Sigmoid colon (tissue), 7 donors: Measurements from ENCODE around the gene MEOX2. TPM values are rescaled to one million over a fixed set of nuclear protein-coding genes. Genes with fewer than 3 reads are reported as not detected.
A peak's percentile ranks its signal among the peaks of the same experiment; 100 is the strongest.

Source experiments
- DNase-seq: peaks from one replicate; pipeline ENCODE4 v3.0.0-alpha.2; 2019
- H3K27ac ChIP-seq, 4 donors: fragments of 200-600 bp; sonication (generic); one replicate each; pipeline ENCODE4 v1.5.1; 2016 to 2019; ENCODE audit warnings: mild to moderate bottlenecking in 1 of 4
- H3K27me3 ChIP-seq, 3 donors: fragments of 200-600 bp; sonication (generic); one replicate each; pipeline ENCODE4 v1.5.1; 2019; ENCODE audit warnings: mild to moderate bottlenecking in 1 of 3
- H3K36me3 ChIP-seq, 4 donors: fragments of 200-600 bp; sonication (generic); one replicate each; pipeline ENCODE4 v1.5.1; 2016 to 2019
- H3K4me1 ChIP-seq, 4 donors: fragments of 200-600 bp; sonication (generic); one replicate each; pipeline ENCODE4 v1.5.1; 2017 to 2019
- H3K4me3 ChIP-seq, 4 donors: fragments of 200-600 bp; sonication (generic); one replicate each; pipeline ENCODE4 v1.5.1; 2017 to 2019; ENCODE audit warnings: mild to moderate bottlenecking in 2 of 4, moderate library complexity in 1 of 4
- H3K9me3 ChIP-seq, 4 donors: fragments of 200-600 bp in 3 of 4; sonication (generic) in 3 of 4; one replicate each; pipeline versions ENCODE4 v1.5.1 to v1.6.1; 2013 to 2019
- CTCF ChIP-seq, 4 experiments: fragments of 450-650 bp in 3 of 4; fragments of 200-600 bp in 1 of 4; IDR thresholded peaks; one replicate each; pipeline ENCODE4 v1.5.1; 2016 to 2019; ENCODE audit warnings: antibody characterized with exemption in 4 of 4, mild to moderate bottlenecking in 3 of 4, moderate library complexity in 2 of 4
- EP300 ChIP-seq, 4 donors: sonication (generic); formaldehyde crosslinking; IDR thresholded peaks; one replicate each; pipeline ENCODE4 v1.6.1; 2017; ENCODE audit warnings: antibody characterized with exemption in 4 of 4
- POLR2A ChIP-seq, 2 donors: fragments of 450-650 bp; IDR thresholded peaks; one replicate each; pipeline ENCODE4 v1.6.1; 2016; ENCODE audit warnings: antibody characterized with exemption in 2 of 2, mild to moderate bottlenecking in 2 of 2, moderate library complexity in 2 of 2
- POLR2AphosphoS5 ChIP-seq, 4 donors: sonication (generic); formaldehyde crosslinking; IDR thresholded peaks; one replicate each; pipeline ENCODE4 v1.6.1; 2017; ENCODE audit warnings: antibody characterized with exemption in 4 of 4
- WGBS, 2 donors: extraction: QIAGEN DNeasy Blood & Tissue Kit; methylation state at CpG; one replicate each; pipeline ENCODE4 v1.1.7; 2013; 5-methylcytosine and 5-hydroxymethylcytosine counted together
- intact Hi-C: fragments of 100-400 bp; cut with DNase I; formaldehyde crosslinking; loops from one replicate; pipeline ENCODE4 v1.15.1; 2023
- polyA plus RNA-seq, 3 donors: library from polyadenylated mRNA; stranded (reverse); fragments of 200-250 nt; gene quantifications; one replicate each; pipeline ENCODE4 v1.2.3, GENCODE V29; 2013
- total RNA-seq, 4 donors: library from RNA; depleted of rRNA; stranded (reverse); fragments of >200 nt; gene quantifications; one replicate each; pipeline ENCODE4 v1.1.0, GENCODE V29; 2016
- donor health status: healthy with polysubstance abuse.
- donor health status: Bipolar disorder and iron deficiency.
- donor health status: healthy.

Gene MEOX2
- total RNA-seq = 1 to 10 TPM; 1.6 to 9.7 (median 6.7) TPM
- 1 to 10 TPM in 1 of 3 donors, under 1 TPM in 2; 0.23 to 1.1 (median 0.60) TPM for polyA plus RNA-seq

DNA sequence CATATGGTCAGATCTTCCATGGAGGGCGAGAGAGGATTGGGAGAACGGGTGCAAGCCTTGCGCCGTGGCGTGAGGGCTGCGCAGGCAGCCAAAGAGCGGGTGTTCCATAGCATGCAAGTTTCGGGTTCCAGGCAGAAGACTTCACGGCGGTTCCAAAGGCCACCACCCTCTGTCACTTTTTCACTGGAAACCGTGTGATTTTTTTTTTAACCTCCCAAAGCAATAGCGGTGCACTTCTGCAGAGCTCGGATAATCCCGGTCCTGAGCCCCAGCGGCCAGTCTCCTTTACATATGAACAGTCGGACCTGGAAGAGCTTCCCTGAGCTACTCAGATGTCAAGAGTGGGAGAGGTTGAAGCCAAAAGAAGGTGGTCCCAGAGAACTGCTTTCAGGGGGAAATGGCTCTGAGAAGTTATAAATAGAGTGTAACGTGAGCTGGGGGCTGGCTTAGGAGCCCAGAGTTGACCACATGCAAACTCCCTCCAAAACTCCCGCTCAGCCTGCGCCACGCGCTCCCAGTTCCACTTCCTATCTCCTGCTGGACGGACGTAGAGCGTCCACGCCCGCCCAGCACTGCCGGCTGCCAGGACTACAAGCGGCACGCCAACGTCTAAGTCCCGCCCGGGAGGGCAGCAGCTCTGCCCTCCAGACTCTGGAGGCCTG is at the start of gene MEOX2:
TSS of gene MEOX2 (minus strand) at position 389 of the 662 bp plus-strand sequence. CDS start at position 108, 281 bp downstream.
- intact Hi-C loops = loop anchor here (10.0 kb wide), 1 partner anchor 132 kb away; no protein-coding TSS in a partner anchor
- H3K4me1 ChIP-seq = peaks cover 0 to 27% (median 25%) of the 10 kb centered on the region in 4 donors
- 2 to 3% methylated on average over 32 of the region's 32 CpGs for WGBS, 2 donors
- peak within 1 kb of the TSS; percentile 43 to 53 (median 52) for H3K4me3 ChIP-seq
- H3K27me3 ChIP-seq = peaks cover 17 to 69% (median 39%) of the 10 kb centered on the region in 3 donors
- peak within 1 kb of the TSS; percentile 65 to 86 (median 76) for H3K27ac ChIP-seq
- DNase-seq = peak; percentile 90
- TF ChIP-seq POLR2AphosphoS5 (IDR thresholded peaks at IDR 0.05) (peak; percentile 75 to 88 (median 82)), EP300 (IDR thresholded peaks at IDR 0.05) (no peak), POLR2A (IDR thresholded peaks at IDR 0.05) (no peak), CTCF (IDR thresholded peaks at IDR 0.05) (no peak)
- no peaks in the 10 kb centered on the region for H3K36me3 ChIP-seq
- no peaks in the 10 kb centered on the region for H3K9me3 ChIP-seq

DNA sequence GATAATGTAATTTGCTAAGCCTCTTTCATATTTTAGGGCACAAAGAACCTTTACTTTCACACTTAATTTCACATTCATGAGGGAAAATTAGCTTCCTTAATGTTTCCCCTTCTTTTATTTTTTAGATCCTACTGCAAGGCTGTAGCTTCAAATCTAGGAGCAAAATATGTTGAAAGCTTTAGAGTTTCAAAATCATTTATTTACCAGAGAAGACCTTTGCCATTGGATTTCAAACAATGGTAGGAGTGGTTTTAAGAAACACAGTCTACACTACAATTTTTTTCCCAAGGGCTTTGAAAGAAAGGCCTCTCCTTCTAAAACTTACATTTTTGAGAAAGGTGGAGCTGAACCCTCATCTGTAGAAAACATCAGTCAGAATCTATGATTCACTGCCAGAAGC is 43.3 kb upstream of the MEOX2 start:
- Histone ChIP-seq H3K4me3 (no peak overlapping the region), H3K36me3 (no peaks in the 10 kb centered on the region), H3K27me3 (no peaks in the 10 kb centered on the region), H3K27ac (no peak overlapping the region), H3K9me3 (no peaks in the 10 kb centered on the region), H3K4me1 (no peaks in the 10 kb centered on the region)
- intact Hi-C loops = loop anchor here (10.0 kb wide), 2 partner anchors 345 to 425 kb away; no protein-coding TSS in a partner anchor
- TF ChIP-seq EP300 (IDR thresholded peaks at IDR 0.05) = no peak
- no peak for TF ChIP-seq CTCF (IDR thresholded peaks at IDR 0.05)
- TF ChIP-seq POLR2A (IDR thresholded peaks at IDR 0.05) = no peak
- no peak for TF ChIP-seq POLR2AphosphoS5 (IDR thresholded peaks at IDR 0.05)
- DNase-seq = no peak

DNA sequence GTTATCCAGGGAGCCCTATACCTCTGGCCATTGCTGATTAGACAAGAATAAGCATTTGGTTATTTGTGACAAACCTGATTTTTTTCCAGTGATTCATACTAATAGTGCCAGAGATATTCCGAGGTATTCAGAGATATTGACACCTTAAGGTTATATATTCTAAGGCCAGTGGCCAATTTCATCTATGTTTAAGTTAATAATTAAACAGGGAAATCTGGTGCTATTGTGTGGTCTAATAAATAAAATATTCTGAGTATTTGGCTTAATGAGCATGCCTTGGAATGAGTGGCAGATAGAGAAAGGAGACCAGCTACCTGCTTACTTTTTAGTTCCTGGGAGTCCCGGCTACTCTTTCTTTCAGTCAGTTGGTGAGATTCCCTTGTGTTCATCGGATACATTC is 38.6 kb upstream of the MEOX2 start:
- 62 to 89% methylated on average over 3 of the region's 3 CpGs for WGBS, 2 donors
- Histone ChIP-seq H3K36me3 (no peaks in the 10 kb centered on the region), H3K27ac (no peak overlapping the region), H3K9me3 (no peaks in the 10 kb centered on the region), H3K4me3 (no peak overlapping the region), H3K4me1 (no peaks in the 10 kb centered on the region), H3K27me3 (no peaks in the 10 kb centered on the region)
- intact Hi-C loops = loop anchor here (10.0 kb wide), 2 partner anchors 350 to 420 kb away; no protein-coding TSS in a partner anchor
- TF ChIP-seq POLR2AphosphoS5 (IDR thresholded peaks at IDR 0.05) = no peak
- TF ChIP-seq EP300 (IDR thresholded peaks at IDR 0.05) = no peak
- no peak for TF ChIP-seq CTCF (IDR thresholded peaks at IDR 0.05)
- TF ChIP-seq POLR2A (IDR thresholded peaks at IDR 0.05) = no peak
- DNase-seq = no peak

GRCh38 chr7:15723841-15724240 is 37.4 kb upstream of the MEOX2 start:
- H3K9me3 ChIP-seq = no peaks in the 10 kb centered on the region
- no peak for DNase-seq
- no peaks in the 10 kb centered on the region for H3K36me3 ChIP-seq
- no peak overlapping the region for H3K4me3 ChIP-seq
- H3K27me3 ChIP-seq = no peaks in the 10 kb centered on the region
- TF ChIP-seq POLR2A (IDR thresholded peaks at IDR 0.05) (no peak), CTCF (IDR thresholded peaks at IDR 0.05) (no peak), POLR2AphosphoS5 (IDR thresholded peaks at IDR 0.05) (no peak), EP300 (IDR thresholded peaks at IDR 0.05) (no peak)
- intact Hi-C loops = loop anchor here (10.0 kb wide), 2 partner anchors 351 to 419 kb away; no protein-coding TSS in a partner anchor
- no peaks in the 10 kb centered on the region for H3K4me1 ChIP-seq
- no peak overlapping the region for H3K27ac ChIP-seq
